Esophagus squamous epithelium (tissue), 4 donors: Measurements from ENCODE around the gene SHKBP1.
A peak's percentile ranks its signal among the peaks of the same experiment; 100 is the strongest.

Source experiments
- CTCF ChIP-seq, 6 experiments: fragments of 450-650 bp in 4 of 6; fragments of 200-600 bp in 2 of 6; sonication (generic) in 2 of 6; IDR thresholded peaks; one replicate each; pipeline ENCODE4 v1.5.1; 2016 to 2019; ENCODE audit warnings: antibody characterized with exemption in 6 of 6, mild to moderate bottlenecking in 4 of 6, moderate library complexity in 4 of 6
- POLR2A ChIP-seq, 4 donors: fragments of 450-650 bp; IDR thresholded peaks; one replicate each; pipeline ENCODE4 v1.6.1; 2017; ENCODE audit warnings: antibody characterized with exemption in 4 of 4, mild to moderate bottlenecking in 4 of 4, moderate library complexity in 3 of 4

DNA sequence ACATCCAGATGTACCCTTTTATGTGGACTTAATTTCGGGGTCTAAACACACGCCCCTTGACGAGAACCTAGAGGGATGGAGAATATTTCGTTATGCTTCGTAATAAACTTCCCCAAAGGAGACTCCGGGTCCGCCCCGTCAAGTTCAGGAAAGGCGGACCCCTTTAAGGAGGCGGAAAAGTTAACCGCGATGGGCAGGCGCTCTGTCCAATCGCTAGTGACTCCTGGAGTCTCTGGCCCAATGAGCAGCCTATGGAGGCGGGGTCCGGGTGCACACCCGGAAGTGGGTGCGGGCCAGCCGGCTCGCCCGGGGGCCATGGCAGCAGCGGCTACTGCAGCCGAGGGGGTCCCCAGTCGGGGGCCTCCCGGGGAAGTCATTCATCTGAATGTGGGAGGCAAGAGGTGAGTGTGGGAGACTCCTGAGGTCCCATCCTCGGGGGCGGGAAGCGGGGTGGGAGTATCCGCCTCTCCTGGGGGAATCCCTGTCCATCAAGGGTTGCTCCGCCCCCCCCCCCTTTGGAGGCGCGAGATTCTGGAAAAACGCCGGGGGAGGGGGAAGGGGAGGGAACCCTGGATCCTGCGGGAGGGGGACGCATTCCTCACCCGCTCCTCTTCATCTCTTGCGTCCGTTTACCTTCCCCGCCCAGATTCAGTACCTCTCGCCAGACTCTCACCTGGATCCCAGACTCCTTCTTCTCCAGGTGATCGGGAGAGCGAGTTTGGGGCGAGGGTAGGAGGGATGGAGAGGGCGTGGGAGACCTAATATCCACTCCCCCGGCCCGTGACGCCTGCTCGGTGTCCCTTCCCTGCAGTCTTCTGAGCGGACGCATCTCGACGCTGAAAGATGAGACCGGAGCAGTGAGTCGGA lies at the start of gene SHKBP1:
- TF ChIP-seq POLR2A (IDR thresholded peaks at IDR 0.05) (peak in 2 of 4 donors; percentile 43 to 75), CTCF (IDR thresholded peaks at IDR 0.05) (no peak)
